ENCODE measurements around the gene GPER1.
"Not testable (repeated sequence)": the region's sequence is repeated elsewhere in the genome, so short reads cannot be mapped to it uniquely, and the experiment has no call there.

GPER1 gene

DNA sequence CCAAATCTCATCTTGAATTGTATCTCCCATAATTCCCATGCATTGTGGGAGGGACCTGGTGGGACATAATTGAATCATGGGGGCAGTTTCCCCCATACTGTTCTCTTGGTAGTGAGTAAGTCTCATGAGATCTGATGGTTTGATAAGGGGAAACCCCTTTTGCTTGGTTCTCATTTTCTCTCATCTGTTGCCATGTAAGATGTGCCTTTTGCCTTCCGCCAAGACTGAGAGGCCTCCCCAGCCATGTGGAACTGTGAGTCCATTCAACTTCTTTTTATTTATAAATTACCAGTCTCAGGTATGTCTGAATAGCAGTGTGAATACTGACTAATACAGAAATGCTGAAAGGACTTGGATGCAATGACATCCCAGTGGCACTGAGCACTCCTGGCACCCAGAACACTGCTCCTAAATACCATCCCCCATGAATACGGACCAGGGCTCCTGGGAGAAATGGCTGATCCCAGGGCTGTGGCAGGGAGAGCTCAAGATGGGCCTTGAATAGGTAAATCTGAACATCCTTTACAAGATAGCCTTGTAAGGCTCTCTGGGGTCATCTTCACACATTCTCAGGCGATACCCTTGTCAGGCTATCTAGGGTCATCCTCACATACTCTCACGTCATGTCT, 52.7 kb downstream of the GPER1 start:
- no peak for DNase-seq (ENCODE audit: low read depth in 2 of 3, low spot score in 1 of 3)

DNA sequence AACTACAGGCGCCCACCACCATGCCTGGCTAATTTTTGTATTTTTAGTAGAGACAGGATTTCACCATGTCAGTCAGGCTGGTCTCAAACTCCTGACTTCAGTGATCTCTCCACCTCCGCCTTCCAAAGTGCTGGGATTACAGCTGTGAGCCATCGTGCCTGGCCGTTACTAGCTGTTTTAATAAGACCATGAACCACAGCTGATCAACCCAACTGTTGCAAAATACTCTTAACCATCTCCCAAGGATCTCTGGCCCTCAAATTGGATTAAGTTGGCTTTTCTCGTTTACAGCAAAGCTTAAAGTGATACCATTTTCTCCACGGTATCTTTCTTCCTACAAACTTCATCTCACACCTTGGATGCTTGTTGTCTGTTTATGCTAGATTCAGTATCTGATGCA, 53.7 kb downstream of the GPER1 start:
- DNase-seq (ENCODE audit: low read depth in 2 of 3, low spot score in 1 of 3) = no peak

DNA sequence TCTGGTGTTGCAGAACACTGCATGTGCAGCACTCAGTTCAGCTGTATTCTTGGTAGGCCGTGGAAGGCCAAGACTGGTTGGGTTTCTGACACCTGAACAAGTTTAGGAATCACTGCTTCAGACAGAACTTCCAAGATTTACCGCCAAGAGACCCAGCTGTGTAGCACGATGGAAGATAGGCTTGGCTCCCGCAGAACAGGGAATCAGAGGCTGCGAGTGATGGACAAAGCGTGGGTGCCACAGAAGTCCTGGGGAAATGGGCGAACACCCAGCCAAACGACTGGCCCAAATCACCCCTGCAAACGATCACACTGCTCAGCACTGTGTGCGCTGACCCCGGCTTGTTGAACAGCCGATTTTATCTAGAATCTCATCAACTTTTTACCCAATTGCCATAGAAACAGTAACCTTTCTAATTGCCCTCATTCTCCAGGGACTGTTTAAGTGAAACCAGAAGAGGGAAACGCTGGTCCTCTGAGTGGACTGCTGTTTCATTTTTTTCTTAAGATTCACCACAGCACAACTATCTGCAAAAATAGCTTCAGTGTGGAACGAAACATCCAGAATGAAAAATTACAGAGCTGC, 54.2 kb downstream of the GPER1 start:
- DNase-seq (ENCODE audit: low read depth in 2 of 3, low spot score in 1 of 3) = no peak

DNA sequence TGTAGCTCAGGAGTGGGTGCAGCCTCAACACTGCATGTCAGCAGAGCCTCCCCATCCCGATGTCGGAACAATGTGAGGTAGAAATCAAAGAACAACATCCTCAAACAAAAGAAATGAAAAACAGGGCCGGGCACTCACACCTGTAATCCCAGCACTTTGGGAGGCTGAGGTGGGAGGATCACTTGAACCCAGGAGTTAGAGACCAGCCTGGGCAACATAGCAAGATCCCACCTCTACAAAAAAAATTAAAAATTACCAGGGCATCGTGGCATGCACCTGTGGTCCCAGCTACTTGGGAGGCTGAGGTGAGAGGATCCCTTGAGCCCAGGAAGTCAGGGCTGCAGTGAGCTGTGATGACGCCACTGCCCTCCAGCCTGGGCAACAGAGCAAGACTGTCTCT, 55.1 kb downstream of the GPER1 start:
- DNase-seq (ENCODE audit: low read depth in 2 of 3, low spot score in 1 of 3) = not testable (repeated sequence)
